Left lung (tissue), 10 donors: ENCODE results near the gene GPR152. TPM values are rescaled to one million over a fixed set of nuclear protein-coding genes. Genes with fewer than 3 reads are reported as not detected.
A peak's percentile ranks its signal among the peaks of the same experiment; 100 is the strongest.
"Not testable (repeated sequence)": the region's sequence is repeated elsewhere in the genome, so short reads cannot be mapped to it uniquely, and the experiment has no call there.

Source experiments
- ATAC-seq: fragments of 200-7000 bp; cut with Tn5 transposase; one replicate; pipeline ENCODE4 v1.9.1; 2020; ENCODE audit warnings: moderate library complexity
- DNase-seq, 4 donors: peaks; one replicate each; pipeline ENCODE4 v3.0.0-alpha.2; 2013 to 2020
- H3K27ac ChIP-seq, 2 donors: fragments of 200-600 bp; sonication (generic) in 1 of 2; one replicate each; pipeline versions ENCODE4 v1.5.0 to v1.8.0; 2020 to 2021
- H3K27me3 ChIP-seq, 2 donors: fragments of 200-600 bp; sonication (generic) in 1 of 2; one replicate each; pipeline versions ENCODE4 v1.5.0 to v1.8.0; 2020 to 2021
- H3K36me3 ChIP-seq, 2 donors: fragments of 200-600 bp; sonication (generic) in 1 of 2; one replicate each; pipeline versions ENCODE4 v1.5.0 to v1.8.0; 2020 to 2021
- H3K4me1 ChIP-seq, 2 donors: fragments of 200-600 bp; one replicate each; pipeline ENCODE4 v1.8.0; 2021
- H3K4me3 ChIP-seq, 2 donors: fragments of 200-600 bp; sonication (generic) in 1 of 2; one replicate each; pipeline versions ENCODE4 v1.5.0 to v1.8.0; 2020 to 2021; ENCODE audit warnings: mild to moderate bottlenecking in 1 of 2
- H3K9me3 ChIP-seq, 2 donors: fragments of 200-600 bp; sonication (generic) in 1 of 2; one replicate each; pipeline versions ENCODE4 v1.5.0 to v1.8.0; 2020 to 2021
- intact Hi-C, 2 donors: fragments of 100-400 bp; cut with DNase I; formaldehyde crosslinking; loops; one replicate each; pipeline versions ENCODE4 v1.11.2 to v1.14.2; 2022
- polyA plus RNA-seq, 6 donors: library from polyadenylated mRNA; unstranded; fragments of 120-200 nt; gene quantifications; one replicate each; pipeline ENCODE4 v1.2.1, GENCODE V29; 2013; ENCODE audit not compliant: insufficient read length in 6 of 6
- total RNA-seq, 2 donors: library from RNA; stranded (reverse); fragmentation: NEBNext Ultra II Directional; extraction: Animal tissue kit (Norgen Biotek cat#: 25700); gene quantifications; one replicate each; pipeline ENCODE4 v1.2.1, GENCODE V29; 2021
- TF ChIP-seq, protein P1 (sequence below), 2 donors: fragments of 200-600 bp; sonication (generic) in 1 of 2; IDR thresholded peaks; one replicate each; pipeline versions ENCODE4 v1.5.0 to v1.8.0; 2021; ENCODE audit warnings: antibody characterized with exemption in 2 of 2
- donor health status: DM: no; HTN: yes; CAD: no.
- donor health status: DM: no; HTN: no; CAD: no.

The GPR152 gene
- total and polyA plus RNA-seq, 8 donors: not detected

DNA sequence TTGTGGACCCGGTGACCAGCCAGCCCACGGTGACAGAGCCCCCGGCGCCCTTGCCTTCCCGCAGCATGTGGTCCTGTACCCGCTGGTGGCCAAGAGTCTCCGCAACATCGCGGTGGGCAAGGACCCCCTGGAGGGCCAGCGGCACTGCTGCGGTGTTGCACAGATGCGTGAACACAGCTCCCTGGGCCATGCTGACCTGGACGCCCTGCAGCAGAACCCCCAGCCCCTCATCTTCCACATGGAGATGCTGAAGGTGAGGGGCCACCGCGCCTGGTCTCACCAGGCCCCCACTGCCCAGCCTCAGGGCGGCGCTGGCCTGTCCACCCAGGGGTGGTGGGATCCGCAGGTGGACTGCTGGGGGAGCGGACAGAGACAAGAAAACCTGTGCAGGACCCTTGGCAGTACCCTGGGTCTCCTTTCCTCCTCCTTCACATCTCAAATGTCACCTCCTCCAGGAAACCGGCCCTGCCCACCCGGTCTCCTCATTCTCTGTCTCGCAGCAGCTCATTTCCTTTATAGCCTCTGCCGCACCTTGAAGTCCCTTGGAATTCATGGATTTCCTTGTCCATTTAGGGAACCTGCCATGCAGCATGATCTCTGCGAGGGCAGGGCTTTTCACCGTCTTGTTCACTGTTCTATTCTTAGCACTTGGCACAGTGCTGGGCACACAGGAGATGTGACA lies 36.8 kb upstream of the GPR152 start:
- H3K27me3 ChIP-seq: no peaks in the 10 kb centered on the region
- ATAC-seq (no peak), DNase-seq (peak in 1 of 4 donors; percentile 74)
- peaks cover 2 to 26% of the 10 kb centered on the region in 2 donors for H3K4me1 ChIP-seq
- H3K9me3 ChIP-seq: no peaks in the 10 kb centered on the region
- intact Hi-C loops: no loop called here
- H3K4me3 ChIP-seq: no peak overlapping the region
- peaks cover 0 to 76% of the 10 kb centered on the region in 2 donors for H3K36me3 ChIP-seq
- no peak overlapping the region for H3K27ac ChIP-seq
- TF ChIP-seq, protein P1, sequence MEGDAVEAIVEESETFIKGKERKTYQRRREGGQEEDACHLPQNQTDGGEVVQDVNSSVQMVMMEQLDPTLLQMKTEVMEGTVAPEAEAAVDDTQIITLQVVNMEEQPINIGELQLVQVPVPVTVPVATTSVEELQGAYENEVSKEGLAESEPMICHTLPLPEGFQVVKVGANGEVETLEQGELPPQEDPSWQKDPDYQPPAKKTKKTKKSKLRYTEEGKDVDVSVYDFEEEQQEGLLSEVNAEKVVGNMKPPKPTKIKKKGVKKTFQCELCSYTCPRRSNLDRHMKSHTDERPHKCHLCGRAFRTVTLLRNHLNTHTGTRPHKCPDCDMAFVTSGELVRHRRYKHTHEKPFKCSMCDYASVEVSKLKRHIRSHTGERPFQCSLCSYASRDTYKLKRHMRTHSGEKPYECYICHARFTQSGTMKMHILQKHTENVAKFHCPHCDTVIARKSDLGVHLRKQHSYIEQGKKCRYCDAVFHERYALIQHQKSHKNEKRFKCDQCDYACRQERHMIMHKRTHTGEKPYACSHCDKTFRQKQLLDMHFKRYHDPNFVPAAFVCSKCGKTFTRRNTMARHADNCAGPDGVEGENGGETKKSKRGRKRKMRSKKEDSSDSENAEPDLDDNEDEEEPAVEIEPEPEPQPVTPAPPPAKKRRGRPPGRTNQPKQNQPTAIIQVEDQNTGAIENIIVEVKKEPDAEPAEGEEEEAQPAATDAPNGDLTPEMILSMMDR (IDR thresholded peaks at IDR 0.05): no peak

DNA sequence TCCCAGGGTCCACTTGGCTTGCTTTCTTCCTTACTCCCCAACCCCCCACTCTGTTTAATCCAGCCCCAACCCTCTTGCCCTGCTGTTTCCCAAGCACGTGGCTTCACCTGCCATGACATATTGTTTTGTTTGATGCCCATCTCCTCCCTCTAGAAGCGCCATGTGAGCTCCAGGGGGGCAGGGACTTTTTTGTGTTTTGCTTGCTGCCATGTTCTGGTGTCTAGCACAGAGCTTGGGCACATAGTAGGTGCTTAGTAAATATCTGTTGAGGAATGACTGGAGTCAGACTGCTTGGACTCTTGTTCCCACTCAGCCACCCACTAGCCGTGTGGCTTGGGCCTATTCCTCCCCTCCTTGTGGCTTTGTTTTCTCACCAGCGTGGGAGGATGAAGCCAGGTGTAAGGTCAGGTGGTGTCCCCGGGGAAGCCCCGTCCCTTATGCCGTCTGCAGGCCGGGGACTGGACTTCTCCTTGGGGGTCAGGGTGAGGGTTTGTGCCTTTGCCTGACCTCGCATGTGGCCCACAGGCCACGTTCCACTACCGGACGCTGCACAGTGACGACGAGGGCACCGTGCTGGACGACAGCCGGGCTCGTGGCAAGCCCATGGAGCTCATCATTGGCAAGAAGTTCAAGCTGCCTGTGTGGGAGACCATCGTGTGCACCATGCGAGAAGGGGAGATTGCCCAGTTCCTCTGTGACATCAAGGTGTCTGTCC lies 34.1 kb upstream of the GPR152 start:
- Histone ChIP-seq H3K4me3 (no peak overlapping the region), H3K27me3 (no peaks in the 10 kb centered on the region), H3K9me3 (no peaks in the 10 kb centered on the region), H3K36me3 (peaks cover 0 to 49% of the 10 kb centered on the region in 2 donors), H3K27ac (no peak overlapping the region), H3K4me1 (peaks cover 18 to 47% of the 10 kb centered on the region in 2 donors)
- ATAC-seq: no peak
- TF ChIP-seq, protein P1 (IDR thresholded peaks at IDR 0.05): no peak
- DNase-seq: peak in 1 of 4 donors; percentile 69
- intact Hi-C loops: no loop called here

DNA sequence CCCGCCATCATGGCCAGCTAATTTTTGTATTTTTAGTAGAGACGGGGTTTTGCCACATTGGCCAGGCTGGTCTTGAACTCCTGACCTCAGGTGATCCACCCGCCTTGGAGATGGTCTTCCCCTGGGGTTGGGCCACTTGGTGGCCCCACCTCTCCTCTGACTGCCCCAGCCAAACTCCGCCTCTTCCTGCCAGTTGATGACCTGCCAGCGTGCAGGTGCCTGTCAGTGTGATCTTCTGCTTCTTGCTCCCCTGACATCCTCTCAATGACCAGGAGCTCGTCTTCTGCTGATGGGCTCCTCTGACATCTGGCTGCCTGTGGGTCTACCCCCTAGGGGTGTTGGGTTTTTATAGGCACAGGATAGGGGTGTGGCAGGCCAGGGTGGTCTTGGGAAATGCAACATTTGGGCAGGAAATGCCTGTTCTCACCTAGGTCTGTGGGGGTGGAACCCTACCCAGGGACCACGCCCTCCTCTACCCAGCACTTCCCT lies 33.4 kb upstream of the GPR152 start:
- intact Hi-C loops, H3K9me3 ChIP-seq, H3K27me3 ChIP-seq, H3K4me3 ChIP-seq, H3K27ac ChIP-seq, ATAC-seq: not testable (repeated sequence)
- peaks cover 0 to 41% of the 10 kb centered on the region in 2 donors for H3K36me3 ChIP-seq
- DNase-seq: peak in 1 of 4 donors; percentile 39
- H3K4me1 ChIP-seq: peaks cover 18 to 47% of the 10 kb centered on the region in 2 donors

DNA sequence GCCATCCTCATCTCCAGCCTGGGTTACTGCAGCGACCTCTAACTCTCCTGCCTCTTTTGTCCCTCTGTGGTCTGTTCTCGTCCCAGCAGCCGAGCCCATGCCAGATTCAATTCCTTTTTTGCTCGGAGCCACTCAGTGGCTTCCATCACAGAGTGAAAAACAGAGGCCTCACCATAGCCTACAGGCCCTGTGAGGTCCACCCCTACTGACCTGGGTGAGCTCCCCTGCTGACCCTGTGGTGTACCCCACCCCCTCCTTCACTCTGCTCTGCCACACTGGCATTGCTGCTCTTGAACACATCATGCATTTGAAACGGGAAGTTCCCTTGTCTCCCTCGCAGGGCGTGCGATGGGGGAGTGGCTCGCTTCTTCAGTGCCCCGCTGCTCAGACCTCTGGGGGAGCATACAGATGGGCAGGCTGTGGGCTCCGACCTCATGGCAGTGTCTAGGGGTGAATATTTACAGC lies 32.4 kb upstream of the GPR152 start:
- H3K27ac ChIP-seq: no peak overlapping the region
- TF ChIP-seq, protein P1 (IDR thresholded peaks at IDR 0.05): no peak
- DNase-seq: peak in 1 of 4 donors; percentile 81
- H3K36me3 ChIP-seq: peaks cover 0 to 31% of the 10 kb centered on the region in 2 donors
- H3K4me3 ChIP-seq: no peak overlapping the region
- peaks cover 18 to 47% of the 10 kb centered on the region in 2 donors for H3K4me1 ChIP-seq
- intact Hi-C loops: no loop called here
- no peak for ATAC-seq
- H3K9me3 ChIP-seq: no peaks in the 10 kb centered on the region
- H3K27me3 ChIP-seq: no peaks in the 10 kb centered on the region

DNA sequence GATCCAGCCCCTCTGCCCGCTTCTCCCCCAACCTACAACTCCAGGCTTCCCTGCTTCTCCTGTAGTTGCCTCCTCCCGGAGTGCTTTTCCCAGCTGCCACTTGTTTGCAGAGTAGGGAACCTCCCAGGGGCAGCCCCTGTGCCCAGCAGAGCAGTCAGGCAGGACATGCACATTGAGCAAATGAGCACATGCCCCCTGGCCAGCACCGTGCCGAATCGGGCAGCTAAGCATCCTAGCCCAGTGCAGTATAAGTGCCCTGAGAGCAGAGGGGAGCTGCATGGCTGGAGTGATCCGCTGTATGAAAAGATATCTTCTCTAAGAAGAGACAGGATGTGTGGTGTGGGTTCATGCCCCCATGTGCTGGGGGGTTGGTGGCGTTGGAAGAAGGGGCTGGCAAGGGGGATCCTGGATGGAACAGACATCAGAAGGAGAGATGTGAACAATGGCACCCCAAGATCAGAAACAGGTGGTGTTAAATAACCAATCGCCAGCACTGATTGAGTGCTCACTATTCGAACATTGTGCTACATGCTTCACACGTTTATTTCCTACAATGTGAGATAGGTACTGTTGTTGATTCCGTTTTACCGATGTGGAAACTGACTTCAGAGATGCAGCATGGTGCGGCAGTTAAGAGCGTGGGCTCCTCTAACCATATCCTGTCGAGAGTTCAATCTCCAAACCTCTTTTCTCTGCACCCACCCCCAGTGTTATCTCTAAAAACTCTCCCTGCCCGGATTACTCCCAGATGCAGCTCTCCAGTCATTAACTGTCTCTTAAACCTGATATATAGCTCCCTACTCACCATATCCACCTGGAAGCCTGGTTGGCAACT lies 31.5 kb upstream of the GPR152 start:
- Histone ChIP-seq H3K4me3 (peak overlapping the region in 1 of 2 donors; percentile 57), H3K27me3 (no peaks in the 10 kb centered on the region), H3K27ac (peak overlapping the region in 1 of 2 donors; percentile 91), H3K36me3 (peaks cover 0 to 23% of the 10 kb centered on the region in 2 donors), H3K4me1 (peaks cover 18 to 47% of the 10 kb centered on the region in 2 donors), H3K9me3 (no peaks in the 10 kb centered on the region)
- intact Hi-C loops: no loop called here
- ATAC-seq (no peak), DNase-seq (peak in 1 of 4 donors; percentile 79)
- TF ChIP-seq, protein P1 (IDR thresholded peaks at IDR 0.05): no peak
